GM06990 (cell line): ENCODE measurements around the gene SEZ6.

Experiments used
- DNase-seq: peaks from one replicate; pipeline ENCODE4 v3.0.0-alpha.2; 2011; ENCODE audit not compliant: insufficient read length; ENCODE audit errors: extremely low read depth
- H3K27me3 ChIP-seq: replicated peaks from 2 replicates; pipeline ENCODE4 v1.6.0; 2011; ENCODE audit warnings: low read length; ENCODE audit not compliant: control insufficient read depth, insufficient read depth
- H3K36me3 ChIP-seq: 2 replicates; pipeline ENCODE4 v1.5.1; 2011; ENCODE audit warnings: low read length; ENCODE audit not compliant: control insufficient read depth, insufficient read depth
- H3K4me3 ChIP-seq: replicated peaks from 2 replicates; pipeline ENCODE4 v1.5.1; 2011; ENCODE audit warnings: low read depth, mild to moderate bottlenecking, control low read depth, low read length
- CTCF ChIP-seq: IDR thresholded peaks from 2 replicates; pipeline ENCODE4 v1.5.1; 2011; ENCODE audit warnings: low read length, control low read depth, mild to moderate bottlenecking, inconsistent platforms; ENCODE audit not compliant: insufficient read depth, poor library complexity, severe bottlenecking

The SEZ6 gene

GRCh38 chr17:28953444-28954118 is 52.3 kb downstream of the SEZ6 start:
- no peaks in the 10 kb centered on the region for H3K27me3 ChIP-seq
- H3K4me3 ChIP-seq = no peak overlapping the region
- peak; percentile 85 for TF ChIP-seq CTCF
- no peaks in the 10 kb centered on the region; the same call in 1 of the 2 replicates for H3K36me3 ChIP-seq
- DNase-seq = peak; percentile 29

DNA sequence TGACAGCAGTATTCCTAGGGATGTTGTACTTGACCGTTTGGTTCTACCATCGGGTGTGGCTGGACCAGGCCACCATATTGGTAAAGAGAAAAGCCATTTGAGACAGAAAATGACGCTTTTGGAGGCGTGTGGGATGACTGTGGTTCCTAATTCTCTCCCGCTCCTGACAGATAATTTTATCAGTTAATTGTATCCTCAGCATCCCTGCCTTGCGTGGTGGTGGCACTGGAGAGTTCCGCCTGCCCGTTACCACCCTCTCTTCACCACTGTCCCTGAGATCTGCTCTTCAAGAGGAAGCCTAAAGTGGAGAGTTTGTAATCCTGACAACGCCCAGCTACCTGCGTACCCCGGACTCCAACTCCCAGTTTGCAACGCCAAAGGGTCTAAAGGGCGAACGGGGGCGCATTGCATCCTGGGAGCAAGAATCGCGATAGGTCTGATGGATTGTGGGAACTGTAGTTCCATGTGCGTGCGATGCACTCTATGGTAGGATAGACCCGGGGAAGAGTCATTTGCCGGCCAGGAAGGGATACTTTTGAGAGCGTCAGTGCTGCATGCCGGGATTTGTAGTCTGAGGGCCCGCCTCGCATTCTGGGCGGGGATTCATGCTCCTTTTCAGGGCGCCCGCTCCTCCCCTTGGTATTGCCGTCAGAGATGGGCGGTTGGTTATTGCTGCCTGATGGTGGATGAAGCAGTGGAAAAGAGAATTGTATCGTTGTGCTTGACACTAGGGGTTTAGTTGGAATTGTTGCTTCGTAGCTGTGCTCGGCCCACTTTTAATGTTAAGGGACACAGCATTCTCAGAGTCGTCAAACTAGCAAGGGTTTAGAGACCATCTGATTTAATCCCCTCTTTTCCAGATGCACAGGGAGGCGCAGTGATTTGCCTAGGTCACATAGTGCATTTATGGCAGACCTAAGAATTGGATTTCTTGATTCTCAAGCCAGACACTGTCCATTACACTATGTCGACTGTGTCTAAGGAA is 53.5 kb downstream of the SEZ6 start:
- DNase-seq = peak; percentile 88
- Histone ChIP-seq H3K4me3 (peak overlapping the region; percentile 78), H3K27me3 (no peaks in the 10 kb centered on the region), H3K36me3 (no peaks in the 10 kb centered on the region)
- TF ChIP-seq CTCF = no peak

DNA sequence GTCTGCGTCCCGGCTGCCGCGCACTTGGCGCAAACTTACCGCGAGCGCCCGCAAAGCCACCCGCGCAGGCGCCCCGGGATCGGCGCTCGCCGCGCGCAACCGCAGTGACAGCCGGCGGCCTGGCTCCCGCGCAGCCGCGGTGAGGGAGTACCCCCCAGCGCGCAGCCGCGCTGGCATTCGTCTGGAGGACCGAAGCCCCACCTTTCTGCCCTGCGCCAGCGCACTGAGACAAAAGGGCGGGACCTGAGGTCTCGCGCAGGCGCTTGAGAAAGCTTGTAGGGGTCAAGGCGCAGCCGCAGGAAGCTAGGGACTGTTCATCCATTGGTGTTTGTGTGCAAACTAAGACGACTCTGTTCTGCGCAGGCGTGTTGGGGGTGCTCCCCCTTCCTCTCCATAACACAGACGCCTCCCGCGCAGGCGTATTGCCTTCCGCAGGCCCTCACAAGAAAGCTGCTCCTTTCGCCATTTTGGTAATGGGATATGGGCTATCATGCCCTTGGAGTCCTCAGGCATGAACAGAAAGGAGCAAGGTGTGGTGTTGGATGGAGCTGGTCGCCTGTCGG is 54.3 kb downstream of the SEZ6 start, which contains the start of gene PHF12:
PHF12 (minus strand) TSS at position 91 of the 563 bp plus-strand sequence. CDS start 558 bp downstream, outside the sequence.
- peak; percentile 99 for DNase-seq
- TF ChIP-seq CTCF = no peak
- H3K36me3 ChIP-seq = no peaks in the 10 kb centered on the region
- peak within 1 kb of the TSS; percentile 93 for H3K4me3 ChIP-seq
- H3K27me3 ChIP-seq = no peaks in the 10 kb centered on the region

GRCh38 chr17:28950752-28951427 is 54.9 kb downstream of the SEZ6 start:
- H3K27me3 ChIP-seq = no peaks in the 10 kb centered on the region
- DNase-seq = no peak
- no peak for TF ChIP-seq CTCF
- peak overlapping the region; percentile 93 for H3K4me3 ChIP-seq
- no peaks in the 10 kb centered on the region for H3K36me3 ChIP-seq

- DNase-seq = peak; percentile 67
- H3K36me3 ChIP-seq = no peaks in the 10 kb centered on the region
- peak overlapping the region; percentile 93 for H3K4me3 ChIP-seq
- TF ChIP-seq CTCF = no peak
- no peaks in the 10 kb centered on the region for H3K27me3 ChIP-seq
Measured at GRCh38 chr17:28950017-28950751, 55.6 kb downstream of the SEZ6 start.
